ENCODE measurements around the gene RIPOR2.

DNA sequence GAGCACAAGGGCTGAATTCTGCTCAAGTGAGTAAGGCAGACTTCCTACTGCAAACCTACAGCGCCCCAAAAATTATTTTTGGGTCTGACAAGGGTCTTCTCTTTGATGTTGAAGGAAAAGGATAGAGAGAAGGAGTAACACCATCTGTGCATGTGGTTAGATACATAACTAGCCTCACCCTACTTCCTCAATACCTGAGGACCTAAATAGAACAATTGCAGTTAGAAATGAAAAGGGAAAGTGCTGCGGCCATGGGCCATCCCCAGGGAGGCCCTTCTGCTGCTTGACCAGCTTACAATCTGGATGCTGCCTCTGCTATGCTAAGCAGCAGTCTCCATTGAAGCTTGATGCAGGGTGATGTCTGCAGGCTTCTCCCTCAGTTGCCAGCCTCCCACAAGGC, 73.8 kb downstream of the RIPOR2 start:
- TF ChIP-seq, protein P1, sequence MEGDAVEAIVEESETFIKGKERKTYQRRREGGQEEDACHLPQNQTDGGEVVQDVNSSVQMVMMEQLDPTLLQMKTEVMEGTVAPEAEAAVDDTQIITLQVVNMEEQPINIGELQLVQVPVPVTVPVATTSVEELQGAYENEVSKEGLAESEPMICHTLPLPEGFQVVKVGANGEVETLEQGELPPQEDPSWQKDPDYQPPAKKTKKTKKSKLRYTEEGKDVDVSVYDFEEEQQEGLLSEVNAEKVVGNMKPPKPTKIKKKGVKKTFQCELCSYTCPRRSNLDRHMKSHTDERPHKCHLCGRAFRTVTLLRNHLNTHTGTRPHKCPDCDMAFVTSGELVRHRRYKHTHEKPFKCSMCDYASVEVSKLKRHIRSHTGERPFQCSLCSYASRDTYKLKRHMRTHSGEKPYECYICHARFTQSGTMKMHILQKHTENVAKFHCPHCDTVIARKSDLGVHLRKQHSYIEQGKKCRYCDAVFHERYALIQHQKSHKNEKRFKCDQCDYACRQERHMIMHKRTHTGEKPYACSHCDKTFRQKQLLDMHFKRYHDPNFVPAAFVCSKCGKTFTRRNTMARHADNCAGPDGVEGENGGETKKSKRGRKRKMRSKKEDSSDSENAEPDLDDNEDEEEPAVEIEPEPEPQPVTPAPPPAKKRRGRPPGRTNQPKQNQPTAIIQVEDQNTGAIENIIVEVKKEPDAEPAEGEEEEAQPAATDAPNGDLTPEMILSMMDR (CRISPR knock-in tag; IDR thresholded peaks at IDR 0.05), result no peak
- TF ChIP-seq, protein P2, sequence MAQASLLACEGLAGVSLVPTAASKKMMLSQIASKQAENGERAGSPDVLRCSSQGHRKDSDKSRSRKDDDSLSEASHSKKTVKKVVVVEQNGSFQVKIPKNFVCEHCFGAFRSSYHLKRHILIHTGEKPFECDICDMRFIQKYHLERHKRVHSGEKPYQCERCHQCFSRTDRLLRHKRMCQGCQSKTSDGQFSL (CRISPR knock-in tag; IDR thresholded peaks at IDR 0.05), result no peak
- TF ChIP-seq HOXA3 (CRISPR knock-in tag; IDR thresholded peaks at IDR 0.05) (no peak), FOXM1 (CRISPR knock-in tag; IDR thresholded peaks at IDR 0.05) (no peak), TEAD2 (CRISPR knock-in tag; IDR thresholded peaks at IDR 0.05) (no peak), EP300 (IDR thresholded peaks at IDR 0.05; ENCODE audit: low read depth in 2 of 2, low read length in 2 of 2) (no peak), EP300 (CRISPR knock-in tag; IDR thresholded peaks at IDR 0.05; ENCODE audit: borderline replicate concordance) (no peak), FOXA1 (IDR thresholded peaks at IDR 0.05) (no peak), FOXA1 (CRISPR knock-in tag; IDR thresholded peaks at IDR 0.05) (no peak), YY1 (IDR thresholded peaks at IDR 0.05; ENCODE audit: insufficient read depth, insufficient replicate concordance, low read depth, low read length) (no peak), MXI1 (IDR thresholded peaks at IDR 0.05; ENCODE audit: borderline replicate concordance, low read depth, low read length) (no peak)
- TF ChIP-seq, protein P3, sequence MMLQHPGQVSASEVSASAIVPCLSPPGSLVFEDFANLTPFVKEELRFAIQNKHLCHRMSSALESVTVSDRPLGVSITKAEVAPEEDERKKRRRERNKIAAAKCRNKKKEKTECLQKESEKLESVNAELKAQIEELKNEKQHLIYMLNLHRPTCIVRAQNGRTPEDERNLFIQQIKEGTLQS (CRISPR knock-in tag; IDR thresholded peaks at IDR 0.05), result no peak
- TF ChIP-seq, protein P4, sequence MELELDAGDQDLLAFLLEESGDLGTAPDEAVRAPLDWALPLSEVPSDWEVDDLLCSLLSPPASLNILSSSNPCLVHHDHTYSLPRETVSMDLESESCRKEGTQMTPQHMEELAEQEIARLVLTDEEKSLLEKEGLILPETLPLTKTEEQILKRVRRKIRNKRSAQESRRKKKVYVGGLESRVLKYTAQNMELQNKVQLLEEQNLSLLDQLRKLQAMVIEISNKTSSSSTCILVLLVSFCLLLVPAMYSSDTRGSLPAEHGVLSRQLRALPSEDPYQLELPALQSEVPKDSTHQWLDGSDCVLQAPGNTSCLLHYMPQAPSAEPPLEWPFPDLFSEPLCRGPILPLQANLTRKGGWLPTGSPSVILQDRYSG (CRISPR knock-in tag; IDR thresholded peaks at IDR 0.05), result no peak
